NCI-H2107 treated with DMSO at 0.1 percent for 48 hours (cell line): ENCODE measurements around the gene MDH2.
"Not testable (repeated sequence)": the region's sequence is repeated elsewhere in the genome, so short reads cannot be mapped to it uniquely, and the experiment has no call there.

Experiments used
- DNase-seq: peaks from one replicate; lab custom pipeline; 2025; ENCODE audit not compliant: unreplicated experiment; lab: John Stamatoyannopoulos, UW

Gene MDH2

GRCh38 chr7:76106893-76107292 lies 59.0 kb downstream of the MDH2 start:
- DNase-seq = no peak

- DNase-seq = no peak
Observed at GRCh38 chr7:76108540-76109233, 60.8 kb downstream of the MDH2 start.

GRCh38 chr7:76113042-76113630 lies 65.2 kb downstream of the MDH2 start:
- DNase-seq = not testable (repeated sequence)

- not testable (repeated sequence) for DNase-seq
Observed at GRCh38 chr7:76114742-76115141, 66.8 kb downstream of the MDH2 start.
